KMS-11 (cell line): ENCODE data around the gene TTI1.
"Not testable (repeated sequence)": the region's sequence is repeated elsewhere in the genome, so short reads cannot be mapped to it uniquely, and the experiment has no call there.

Source experiments
- H2AFZ ChIP-seq: fragments of 200-600 bp; sonication (generic); 2 replicates; pipeline ENCODE4 v1.6.1; 2016; ENCODE audit warnings: antibody characterized with exemption, mixed run types, low read depth
- H3K27ac ChIP-seq: fragments of 200-600 bp; sonication (generic); 2 replicates; pipeline ENCODE4 v1.6.1; 2016; ENCODE audit warnings: mild to moderate bottlenecking, mixed run types
- H3K27me3 ChIP-seq: fragments of 200-600 bp; sonication (generic); 2 replicates; pipeline ENCODE4 v1.6.1; 2017; ENCODE audit warnings: mild to moderate bottlenecking, low read depth, mixed run types, moderate library complexity; ENCODE audit not compliant: insufficient read depth
- H3K36me3 ChIP-seq: fragments of 200-600 bp; sonication (generic); 2 replicates; pipeline ENCODE4 v1.6.1; 2017; ENCODE audit warnings: mild to moderate bottlenecking, mixed run types; ENCODE audit not compliant: insufficient read depth
- H3K4me1 ChIP-seq: fragments of 200-600 bp; sonication (generic); 2 replicates; pipeline ENCODE4 v1.6.1; 2016; ENCODE audit warnings: mild to moderate bottlenecking, low read depth, mixed run types; ENCODE audit not compliant: poor library complexity, severe bottlenecking
- H3K4me2 ChIP-seq: fragments of 200-600 bp; sonication (generic); 2 replicates; pipeline ENCODE4 v1.7.0; 2016; ENCODE audit warnings: mild to moderate bottlenecking, mixed run types
- H3K4me3 ChIP-seq: fragments of 200-600 bp; sonication (generic); IDR thresholded peaks from 2 replicates; pipeline ENCODE4 v1.6.1; 2017; ENCODE audit warnings: low read depth, low read length, mixed read lengths; ENCODE audit not compliant: insufficient read depth
- H3K79me2 ChIP-seq: fragments of 200-600 bp; sonication (generic); 2 replicates; pipeline ENCODE4 v1.6.1; 2016; ENCODE audit warnings: low read depth, mixed run types; ENCODE audit not compliant: insufficient read depth
- H3K9ac ChIP-seq: fragments of 200-600 bp; sonication (generic); 2 replicates; pipeline ENCODE4 v1.6.1; 2016; ENCODE audit warnings: mild to moderate bottlenecking, mixed run types
- H4K20me1 ChIP-seq: fragments of 200-600 bp; sonication (generic); 2 replicates; pipeline ENCODE4 v1.6.1; 2016; ENCODE audit warnings: mild to moderate bottlenecking, mixed run types; ENCODE audit not compliant: insufficient read depth
- TF ChIP-seq, protein P1 (sequence below): fragments of 200-600 bp; sonication (generic); conservative IDR thresholded peaks from 2 replicates; pipeline ENCODE4 v1.6.1; 2017; ENCODE audit warnings: low read depth, mild to moderate bottlenecking, antibody characterized with exemption, low read length, moderate library complexity, mixed read lengths

Gene TTI1

DNA sequence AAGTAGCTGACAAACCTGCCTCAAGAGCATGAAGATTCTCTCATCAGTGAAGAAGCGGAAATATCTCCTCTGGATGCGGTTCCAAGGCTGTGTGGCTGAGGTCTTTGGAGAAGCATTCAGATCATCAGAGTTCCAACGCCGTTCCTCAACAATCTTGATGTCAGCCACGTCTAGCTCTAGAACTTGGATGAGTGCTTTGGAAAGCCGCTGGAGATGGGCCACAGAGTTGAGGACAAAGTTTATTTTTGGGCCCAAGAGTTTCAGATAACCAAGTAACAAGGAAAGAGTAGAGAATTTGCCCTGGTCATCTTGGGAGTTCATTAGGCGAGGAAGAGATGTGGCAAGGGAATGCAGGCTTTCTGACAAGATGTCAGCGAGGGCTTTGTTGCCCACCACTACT, 20.9 kb downstream of the TTI1 start:
- no peak overlapping the region for H3K4me2 ChIP-seq
- H3K36me3 ChIP-seq, result peaks cover 8% of the 10 kb centered on the region; the same call in 1 of the 2 replicates
- H3K4me3 ChIP-seq, result no peak overlapping the region
- H2AFZ ChIP-seq, result no peak overlapping the region
- H3K9ac ChIP-seq, result no peak overlapping the region
- H4K20me1 ChIP-seq, result no peaks in the 10 kb centered on the region
- no peak overlapping the region for H3K27ac ChIP-seq
- TF ChIP-seq, protein P1, sequence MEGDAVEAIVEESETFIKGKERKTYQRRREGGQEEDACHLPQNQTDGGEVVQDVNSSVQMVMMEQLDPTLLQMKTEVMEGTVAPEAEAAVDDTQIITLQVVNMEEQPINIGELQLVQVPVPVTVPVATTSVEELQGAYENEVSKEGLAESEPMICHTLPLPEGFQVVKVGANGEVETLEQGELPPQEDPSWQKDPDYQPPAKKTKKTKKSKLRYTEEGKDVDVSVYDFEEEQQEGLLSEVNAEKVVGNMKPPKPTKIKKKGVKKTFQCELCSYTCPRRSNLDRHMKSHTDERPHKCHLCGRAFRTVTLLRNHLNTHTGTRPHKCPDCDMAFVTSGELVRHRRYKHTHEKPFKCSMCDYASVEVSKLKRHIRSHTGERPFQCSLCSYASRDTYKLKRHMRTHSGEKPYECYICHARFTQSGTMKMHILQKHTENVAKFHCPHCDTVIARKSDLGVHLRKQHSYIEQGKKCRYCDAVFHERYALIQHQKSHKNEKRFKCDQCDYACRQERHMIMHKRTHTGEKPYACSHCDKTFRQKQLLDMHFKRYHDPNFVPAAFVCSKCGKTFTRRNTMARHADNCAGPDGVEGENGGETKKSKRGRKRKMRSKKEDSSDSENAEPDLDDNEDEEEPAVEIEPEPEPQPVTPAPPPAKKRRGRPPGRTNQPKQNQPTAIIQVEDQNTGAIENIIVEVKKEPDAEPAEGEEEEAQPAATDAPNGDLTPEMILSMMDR, result no peak
- H3K4me1 ChIP-seq, result no peaks in the 10 kb centered on the region
- H3K79me2 ChIP-seq, result peaks cover 34% of the 10 kb centered on the region
- no peaks in the 10 kb centered on the region for H3K27me3 ChIP-seq

DNA sequence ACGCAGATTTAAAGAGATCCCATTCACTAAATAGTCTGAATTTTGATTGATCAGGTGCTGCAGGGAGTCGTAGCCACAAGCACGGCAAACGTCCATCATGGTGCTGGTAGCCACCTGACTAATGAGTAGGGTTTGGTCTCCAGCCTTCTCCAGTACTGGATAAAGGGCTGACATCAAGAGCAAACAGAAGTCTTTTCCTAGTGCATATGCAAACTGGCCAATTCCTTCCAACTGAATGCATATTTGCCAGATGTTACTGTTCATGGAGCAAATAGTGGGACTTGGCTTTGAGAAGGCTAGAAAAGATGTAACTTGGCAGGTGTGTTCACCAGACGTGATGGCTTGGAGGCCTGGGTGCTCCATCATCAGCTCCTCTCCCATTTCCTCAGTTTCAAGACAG, 21.6 kb downstream of the TTI1 start:
- peaks cover 3% of the 10 kb centered on the region; the same call in 1 of the 2 replicates for H3K36me3 ChIP-seq
- H3K27ac ChIP-seq, result no peak overlapping the region
- H3K9ac ChIP-seq, result no peak overlapping the region
- no peaks in the 10 kb centered on the region for H3K27me3 ChIP-seq
- H3K4me1 ChIP-seq, result no peaks in the 10 kb centered on the region
- no peak overlapping the region for H2AFZ ChIP-seq
- H3K79me2 ChIP-seq, result peaks cover 34% of the 10 kb centered on the region
- no peak overlapping the region for H3K4me3 ChIP-seq
- no peak overlapping the region for H3K4me2 ChIP-seq
- TF ChIP-seq, protein P1, result no peak
- H4K20me1 ChIP-seq, result no peaks in the 10 kb centered on the region

DNA sequence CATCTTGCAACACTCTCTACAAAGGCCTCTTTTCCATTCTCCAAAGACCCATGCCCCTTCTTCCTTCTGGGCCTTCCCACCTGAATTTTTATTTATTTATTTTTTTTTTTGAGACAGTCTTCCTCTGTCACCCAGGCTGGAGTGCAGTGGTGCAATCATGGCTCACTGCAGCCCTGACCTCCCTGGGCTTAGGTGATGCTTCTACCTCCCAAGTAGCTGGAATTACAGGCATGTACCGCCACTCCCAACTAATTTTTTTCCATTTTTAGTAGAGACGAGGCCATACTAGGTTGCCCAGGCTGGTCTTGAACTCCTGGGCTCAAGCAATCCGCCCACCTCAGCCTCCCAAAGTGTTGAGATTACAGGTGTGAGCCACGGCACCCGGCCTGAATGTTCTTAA, 23.8 kb downstream of the TTI1 start:
- H4K20me1 ChIP-seq, H3K4me1 ChIP-seq, H3K4me3 ChIP-seq, H3K27me3 ChIP-seq, H3K27ac ChIP-seq, H3K9ac ChIP-seq, H3K4me2 ChIP-seq, H2AFZ ChIP-seq, H3K36me3 ChIP-seq: not testable (repeated sequence)
- peaks cover 22% of the 10 kb centered on the region for H3K79me2 ChIP-seq

DNA sequence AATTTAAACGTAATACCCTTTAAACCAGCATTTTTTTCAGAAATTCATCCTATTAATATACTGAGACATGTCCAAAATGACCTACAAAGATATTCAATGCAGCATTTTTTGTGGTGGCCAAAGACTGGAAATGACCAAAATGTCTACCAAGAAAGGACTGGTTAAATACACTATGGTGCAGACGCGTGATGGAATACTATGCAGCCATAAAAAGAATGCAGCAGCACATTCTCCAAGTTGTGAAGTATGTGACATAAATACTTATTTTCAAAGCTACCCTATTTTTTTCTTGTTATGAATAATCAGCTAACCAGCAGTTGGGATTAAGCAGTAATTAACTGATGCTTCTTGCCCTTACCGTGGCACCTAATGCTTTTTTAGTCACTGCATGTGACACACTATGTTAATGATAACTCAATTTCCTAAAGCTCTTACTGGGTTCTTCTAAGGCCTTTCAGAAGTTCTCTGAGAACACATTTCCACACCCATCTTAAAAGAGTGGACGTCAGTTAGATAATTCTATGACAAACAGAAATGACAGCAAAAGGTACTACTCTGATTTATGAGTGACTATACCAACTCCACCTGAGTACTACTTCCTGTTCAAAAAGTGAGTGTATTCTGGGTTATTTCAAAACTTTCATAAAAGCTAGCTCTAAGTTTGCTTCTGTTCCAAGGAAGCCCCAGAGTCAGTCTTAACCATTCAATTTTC, 24.9 kb downstream of the TTI1 start:
- H3K27ac ChIP-seq, result no peak overlapping the region
- H3K4me3 ChIP-seq, result no peak overlapping the region
- H3K79me2 ChIP-seq, result peaks cover 22% of the 10 kb centered on the region
- H3K4me1 ChIP-seq, result no peaks in the 10 kb centered on the region
- no peaks in the 10 kb centered on the region; the same call in 1 of the 2 replicates for H3K36me3 ChIP-seq
- TF ChIP-seq, protein P1, result no peak
- no peaks in the 10 kb centered on the region for H4K20me1 ChIP-seq
- no peak overlapping the region for H3K4me2 ChIP-seq
- H3K9ac ChIP-seq, result no peak overlapping the region
- H3K27me3 ChIP-seq, result no peaks in the 10 kb centered on the region
- H2AFZ ChIP-seq, result no peak overlapping the region

DNA sequence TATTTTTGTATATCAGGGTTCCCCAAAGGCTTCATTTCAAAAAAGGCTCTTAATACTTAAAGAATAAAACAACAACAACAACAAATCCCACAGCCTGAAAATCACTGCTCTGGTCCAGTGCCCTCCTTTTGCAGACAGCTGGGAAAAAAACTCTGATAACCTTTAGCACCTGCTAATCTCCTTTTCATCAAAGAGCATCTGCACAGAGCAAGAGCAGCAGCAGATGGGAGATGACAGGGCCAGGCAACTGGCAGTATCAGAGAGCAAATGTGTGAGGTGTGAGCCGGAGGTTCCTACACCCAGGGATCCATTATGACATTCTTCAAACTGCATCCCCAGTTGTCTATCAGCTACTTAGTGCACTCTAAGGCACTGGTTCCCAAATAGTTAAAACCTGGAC, 25.7 kb downstream of the TTI1 start:
- TF ChIP-seq, protein P1, result no peak
- Histone ChIP-seq H3K9ac (no peak overlapping the region), H3K27ac (no peak overlapping the region), H3K4me2 (no peak overlapping the region), H2AFZ (no peak overlapping the region), H3K4me1 (no peaks in the 10 kb centered on the region), H3K27me3 (no peaks in the 10 kb centered on the region), H4K20me1 (no peaks in the 10 kb centered on the region), H3K79me2 (peaks cover 22% of the 10 kb centered on the region), H3K4me3 (no peak overlapping the region), H3K36me3 (no peaks in the 10 kb centered on the region; the same call in 1 of the 2 replicates)
